HCT116 (cell line): ENCODE data around the gene GPC5.

Experiments used
- ATF3 ChIP-seq: IDR thresholded peaks from 2 replicates; pipeline ENCODE4 v1.6.1; 2012
- CBX3 ChIP-seq: IDR thresholded peaks from 2 replicates; pipeline ENCODE4 v1.6.1; 2012; ENCODE audit warnings: low read depth
- CEBPB ChIP-seq: IDR thresholded peaks from 2 replicates; pipeline ENCODE4 v1.6.1; 2012; ENCODE audit warnings: low read depth
- CTCF ChIP-seq, 3 experiments: fragments of 200-600 bp in 1 of 3; sonication (generic) in 1 of 3; IDR thresholded peaks in 2 of 3; conservative IDR thresholded peaks in 1 of 3; 2 replicates each; pipeline ENCODE4 v1.5.1; 2012 to 2017; ENCODE audit warnings: low read depth in 2 of 3, low read length in 2 of 3, antibody characterized with exemption in 1 of 3, borderline replicate concordance in 1 of 3, control low read depth in 1 of 3, mild to moderate bottlenecking in 1 of 3, mixed read lengths in 1 of 3, mixed run types in 1 of 3, moderate library complexity in 1 of 3; ENCODE audit not compliant: insufficient read depth in 1 of 3
- EGR1 ChIP-seq: IDR thresholded peaks from 2 replicates; pipeline ENCODE4 v1.6.1; 2012; ENCODE audit warnings: low read depth
- ELF1 ChIP-seq: IDR thresholded peaks from 2 replicates; pipeline ENCODE4 v1.6.1; 2012; ENCODE audit warnings: low read depth, borderline replicate concordance
- EZH2 ChIP-seq: fragments of 200-600 bp; sonication (generic); IDR thresholded peaks from 2 replicates; pipeline ENCODE4 v1.6.1; 2017; ENCODE audit warnings: antibody characterized with exemption, mixed run types
- POLR2A ChIP-seq: IDR thresholded peaks from 2 replicates; pipeline ENCODE4 v1.7.0; 2011; ENCODE audit warnings: borderline replicate concordance; ENCODE audit not compliant: insufficient read depth, insufficient read length; ENCODE audit errors: extremely low read depth
- RAD21 ChIP-seq: IDR thresholded peaks from 2 replicates; pipeline ENCODE4 v1.6.1; 2012; ENCODE audit warnings: low read depth, mild to moderate bottlenecking
- SRF ChIP-seq: IDR thresholded peaks from 2 replicates; pipeline ENCODE4 v1.6.1; 2012; ENCODE audit warnings: low read depth
- YY1 ChIP-seq: IDR thresholded peaks from 2 replicates; pipeline ENCODE4 v1.6.1; 2011; ENCODE audit warnings: low read length, low read depth, moderate library complexity, mild to moderate bottlenecking; ENCODE audit not compliant: insufficient replicate concordance; ENCODE audit errors: extremely low read depth
- ZNF274 ChIP-seq: fragments of 200-500 bp; sonication (Bioruptor generic); IDR thresholded peaks from 2 replicates; pipeline ENCODE4 v1.6.1; 2014; ENCODE audit warnings: mild to moderate bottlenecking, low read depth, low read length, inconsistent platforms

GRCh38 chr13:92459306-92459705, 1060.9 kb downstream of the GPC5 start:
- TF ChIP-seq CTCF (IDR thresholded peaks at IDR 0.05 in 2 of 3, conservative IDR thresholded peaks at IDR 0.05 in 1 of 3; ENCODE audit: borderline replicate concordance in 1 of 3, insufficient read depth in 1 of 3, low read depth in 2 of 3, low read length in 2 of 3), result no peak
- no peak for TF ChIP-seq SRF
- no peak for TF ChIP-seq ELF1
- no peak for TF ChIP-seq POLR2A
- no peak for TF ChIP-seq CEBPB
- no peak for TF ChIP-seq EGR1
- no peak for TF ChIP-seq ATF3
- TF ChIP-seq EZH2, result no peak
- no peak for TF ChIP-seq YY1
- TF ChIP-seq ZNF274, result no peak
- TF ChIP-seq CBX3, result no peak
- TF ChIP-seq RAD21, result no peak
